Measurements from ENCODE around the gene QTRT2.

DNA sequence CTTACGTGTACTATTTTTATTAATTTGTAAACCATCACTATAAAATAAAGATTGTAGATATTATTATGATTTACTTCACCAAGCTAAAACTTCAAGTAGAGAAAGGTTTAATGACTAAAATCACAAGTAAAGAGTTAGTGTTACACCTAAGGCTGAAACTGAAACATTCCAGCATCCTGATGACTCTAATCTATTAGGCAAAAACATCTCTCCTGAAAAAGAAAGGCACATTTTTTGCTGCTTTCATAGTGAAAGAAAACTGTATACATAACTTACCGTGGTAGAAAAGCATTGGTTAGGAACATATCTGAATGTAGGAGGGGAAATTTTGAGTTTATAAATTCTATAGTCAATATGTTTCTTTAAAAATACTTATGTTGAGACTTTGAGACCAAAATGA, 35.6 kb upstream of the QTRT2 start:
- TF ChIP-seq, protein P1, sequence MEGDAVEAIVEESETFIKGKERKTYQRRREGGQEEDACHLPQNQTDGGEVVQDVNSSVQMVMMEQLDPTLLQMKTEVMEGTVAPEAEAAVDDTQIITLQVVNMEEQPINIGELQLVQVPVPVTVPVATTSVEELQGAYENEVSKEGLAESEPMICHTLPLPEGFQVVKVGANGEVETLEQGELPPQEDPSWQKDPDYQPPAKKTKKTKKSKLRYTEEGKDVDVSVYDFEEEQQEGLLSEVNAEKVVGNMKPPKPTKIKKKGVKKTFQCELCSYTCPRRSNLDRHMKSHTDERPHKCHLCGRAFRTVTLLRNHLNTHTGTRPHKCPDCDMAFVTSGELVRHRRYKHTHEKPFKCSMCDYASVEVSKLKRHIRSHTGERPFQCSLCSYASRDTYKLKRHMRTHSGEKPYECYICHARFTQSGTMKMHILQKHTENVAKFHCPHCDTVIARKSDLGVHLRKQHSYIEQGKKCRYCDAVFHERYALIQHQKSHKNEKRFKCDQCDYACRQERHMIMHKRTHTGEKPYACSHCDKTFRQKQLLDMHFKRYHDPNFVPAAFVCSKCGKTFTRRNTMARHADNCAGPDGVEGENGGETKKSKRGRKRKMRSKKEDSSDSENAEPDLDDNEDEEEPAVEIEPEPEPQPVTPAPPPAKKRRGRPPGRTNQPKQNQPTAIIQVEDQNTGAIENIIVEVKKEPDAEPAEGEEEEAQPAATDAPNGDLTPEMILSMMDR (conservative IDR thresholded peaks at IDR 0.05 in 1 of 2, IDR thresholded peaks at IDR 0.05 in 1 of 2; ENCODE audit: low read depth in 1 of 2, low read length in 2 of 2) = no peak
- no peak for TF ChIP-seq EZH2 (IDR thresholded peaks at IDR 0.05; ENCODE audit: low read length, missing control alignments)
